Kidney (tissue), 14 donors: ENCODE measurements around the gene NPY2R. TPM values are rescaled to one million over a fixed set of nuclear protein-coding genes. Genes with fewer than 3 reads are reported as not detected.

Source experiments
- DNase-seq, 5 donors: peaks; one replicate each; pipeline ENCODE4 v3.0.0-alpha.2; 2013 to 2020
- FAIRE-seq: peaks from 2 replicates; lab custom pipeline; 2012; peaks lifted over from hg19 to GRCh38; lab: Jason Lieb, UNC
- H3K27ac ChIP-seq, 2 donors: one replicate each; pipeline ENCODE4 v1.7.0; 2013; ENCODE audit warnings: low read depth in 2 of 2, low read length in 2 of 2, inconsistent platforms in 1 of 2
- H3K27me3 ChIP-seq: one replicate; pipeline ENCODE4 v1.7.1; 2013; ENCODE audit warnings: low read length, inconsistent platforms; ENCODE audit not compliant: control insufficient read depth, insufficient read depth
- H3K36me3 ChIP-seq, 3 donors: one replicate each; pipeline versions ENCODE4 v1.7.0 to v1.7.1; 2013; ENCODE audit warnings: low read length in 3 of 3, control low read depth in 1 of 3, inconsistent platforms in 1 of 3; ENCODE audit not compliant: insufficient read depth in 3 of 3, control insufficient read depth in 2 of 3
- H3K4me1 ChIP-seq, 3 donors: one replicate each; pipeline versions ENCODE4 v1.7.0 to v1.7.1; 2013; ENCODE audit warnings: low read length in 3 of 3, inconsistent platforms in 1 of 3, low read depth in 1 of 3; ENCODE audit not compliant: control insufficient read depth in 2 of 3, insufficient read depth in 2 of 3
- H3K4me3 ChIP-seq, 3 donors: one replicate each; pipeline versions ENCODE4 v1.7.0 to v1.8.1; 2013; ENCODE audit warnings: low read length in 3 of 3, control low read depth in 1 of 3, inconsistent platforms in 1 of 3
- H3K9ac ChIP-seq, 3 donors: one replicate each; pipeline versions ENCODE4 v1.7.0 to v1.7.1; 2013; ENCODE audit warnings: low read length in 3 of 3, control low read depth in 1 of 3, inconsistent platforms in 1 of 3
- H3K9me3 ChIP-seq, 3 donors: one replicate each; pipeline versions ENCODE4 v1.7.0 to v1.7.1; 2013; ENCODE audit warnings: low read length in 3 of 3, control low read depth in 1 of 3, inconsistent platforms in 1 of 3; ENCODE audit not compliant: control insufficient read depth in 2 of 3, insufficient read depth in 1 of 3
- intact Hi-C: fragments of 100-400 bp; cut with DNase I; formaldehyde crosslinking; loops from one replicate; pipeline ENCODE4 v1.11.1; 2022
- polyA plus RNA-seq: library from polyadenylated mRNA; stranded (reverse); fragments of 350-450 nt; fragmentation: Illumina TruSeq; extraction: RNeasy Lipid Tissue Mini Kit (QIAGEN cat#74804); gene quantifications from one replicate; pipeline ENCODE4 v1.2.3, GENCODE V29; 2014; ENCODE audit warnings: low read depth, low replicate concordance; ENCODE audit not compliant: insufficient read depth
- total RNA-seq: library from RNA; stranded (reverse); fragmentation: NEBNext Ultra II Directional; extraction: Animal tissue kit (Norgen Biotek cat#: 25700); gene quantifications from one replicate; pipeline ENCODE4 v1.2.1, GENCODE V29; 2021
- TF ChIP-seq, protein P1 (sequence below): IDR thresholded peaks from 3 replicates; pipeline ENCODE4 v1.5.1; 2012; ENCODE audit warnings: mild to moderate bottlenecking, moderate library complexity, borderline replicate concordance; ENCODE audit not compliant: insufficient read depth; ENCODE audit errors: extremely low read depth
- donor health status: control.
- donor health status: control.
- donor health status: control.
- donor health status: control.
- donor health status: control.
- donor health status: DM: yes; HTN: yes; CAD: no.
- donor health status: Normal renal cell carcinoma (clear cell type).

The NPY2R gene
- total and polyA plus RNA-seq, 2 donors from 2014 or later = 0.54 TPM; not detected in 1

DNA sequence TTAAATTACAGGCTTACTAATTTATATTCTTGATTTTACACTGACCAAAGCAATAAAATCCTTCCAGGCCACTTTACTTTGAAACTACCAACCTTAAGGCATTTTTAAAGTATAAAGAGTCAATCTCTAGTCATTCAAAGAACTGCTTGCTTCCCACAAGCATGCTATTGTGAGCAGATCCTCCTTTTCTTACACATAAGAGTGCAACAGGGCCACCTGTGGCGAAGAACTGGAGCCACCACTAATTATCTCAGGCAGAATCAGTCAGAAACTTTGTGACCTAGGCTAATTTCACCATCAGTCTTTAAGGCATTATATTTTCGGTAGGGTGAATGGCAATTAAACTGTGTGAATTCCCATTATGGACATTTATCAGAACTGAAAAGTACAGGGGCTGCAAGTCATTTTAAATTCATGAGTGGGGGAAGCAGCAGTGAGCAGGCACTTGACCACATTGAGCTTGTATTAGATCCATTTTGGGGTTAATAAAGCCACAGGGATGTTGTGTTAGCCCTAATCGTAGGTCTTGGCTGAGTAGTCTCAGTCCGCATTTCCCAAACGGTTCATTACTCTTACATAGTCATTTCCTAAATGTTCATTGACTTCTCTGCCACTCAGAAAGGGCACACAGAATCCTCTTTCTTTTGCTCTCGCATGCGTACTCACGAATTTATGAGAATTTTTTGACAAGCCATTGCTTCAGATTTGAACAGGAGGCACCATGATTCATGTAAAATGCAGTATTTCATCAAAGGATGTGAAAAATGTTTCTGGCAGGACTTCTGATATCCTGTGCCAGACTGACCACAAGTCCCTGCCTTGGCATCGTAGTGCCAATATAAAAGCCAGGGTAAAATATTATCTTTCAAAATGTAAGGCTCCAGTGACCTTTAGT is 39.8 kb downstream of the NPY2R start:
- Histone ChIP-seq H3K27ac (no peak overlapping the region), H3K9ac (no peak overlapping the region), H3K27me3 (no peaks in the 10 kb centered on the region), H3K4me3 (no peak overlapping the region), H3K4me1 (no peaks in the 10 kb centered on the region), H3K9me3 (no peaks in the 10 kb centered on the region), H3K36me3 (no peaks in the 10 kb centered on the region)
- DNase-seq (no peak), FAIRE-seq (no peak)
- TF ChIP-seq, protein P1, sequence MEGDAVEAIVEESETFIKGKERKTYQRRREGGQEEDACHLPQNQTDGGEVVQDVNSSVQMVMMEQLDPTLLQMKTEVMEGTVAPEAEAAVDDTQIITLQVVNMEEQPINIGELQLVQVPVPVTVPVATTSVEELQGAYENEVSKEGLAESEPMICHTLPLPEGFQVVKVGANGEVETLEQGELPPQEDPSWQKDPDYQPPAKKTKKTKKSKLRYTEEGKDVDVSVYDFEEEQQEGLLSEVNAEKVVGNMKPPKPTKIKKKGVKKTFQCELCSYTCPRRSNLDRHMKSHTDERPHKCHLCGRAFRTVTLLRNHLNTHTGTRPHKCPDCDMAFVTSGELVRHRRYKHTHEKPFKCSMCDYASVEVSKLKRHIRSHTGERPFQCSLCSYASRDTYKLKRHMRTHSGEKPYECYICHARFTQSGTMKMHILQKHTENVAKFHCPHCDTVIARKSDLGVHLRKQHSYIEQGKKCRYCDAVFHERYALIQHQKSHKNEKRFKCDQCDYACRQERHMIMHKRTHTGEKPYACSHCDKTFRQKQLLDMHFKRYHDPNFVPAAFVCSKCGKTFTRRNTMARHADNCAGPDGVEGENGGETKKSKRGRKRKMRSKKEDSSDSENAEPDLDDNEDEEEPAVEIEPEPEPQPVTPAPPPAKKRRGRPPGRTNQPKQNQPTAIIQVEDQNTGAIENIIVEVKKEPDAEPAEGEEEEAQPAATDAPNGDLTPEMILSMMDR = no peak
- intact Hi-C loops = no loop called here

DNA sequence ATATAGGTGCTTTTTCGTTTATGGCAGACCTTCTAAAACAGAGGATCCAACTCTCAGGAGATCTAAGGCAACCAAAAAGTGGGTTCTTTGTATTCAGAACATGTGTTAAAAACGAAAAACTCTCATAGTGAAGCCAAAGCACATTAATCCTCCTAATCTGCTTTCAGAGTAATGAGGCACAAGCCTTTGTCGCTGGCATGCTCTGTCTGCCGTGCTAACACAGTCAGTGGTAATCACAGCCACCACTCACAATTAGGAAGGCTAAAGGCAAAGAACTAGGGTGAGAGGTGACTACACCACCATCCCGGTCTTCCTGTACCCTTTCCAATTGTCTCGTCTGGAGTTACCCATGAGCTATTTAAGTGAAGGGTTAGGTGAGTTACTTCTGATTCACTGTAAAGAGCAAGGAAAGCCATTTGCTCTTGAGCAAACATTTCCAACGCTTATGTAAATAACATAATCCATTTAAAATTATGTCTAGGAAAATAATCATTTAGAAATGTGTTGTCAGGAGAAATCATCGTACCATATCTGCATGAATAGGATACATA is 40.7 kb downstream of the NPY2R start:
- DNase-seq = no peak
- H3K4me1 ChIP-seq = no peaks in the 10 kb centered on the region
- H3K27me3 ChIP-seq = no peaks in the 10 kb centered on the region
- H3K9me3 ChIP-seq = no peaks in the 10 kb centered on the region
- H3K36me3 ChIP-seq = no peaks in the 10 kb centered on the region
- no peak overlapping the region for H3K9ac ChIP-seq
- FAIRE-seq = no peak
- H3K4me3 ChIP-seq = no peak overlapping the region
- H3K27ac ChIP-seq = no peak overlapping the region
- TF ChIP-seq, protein P1 = no peak
- intact Hi-C loops = no loop called here

DNA sequence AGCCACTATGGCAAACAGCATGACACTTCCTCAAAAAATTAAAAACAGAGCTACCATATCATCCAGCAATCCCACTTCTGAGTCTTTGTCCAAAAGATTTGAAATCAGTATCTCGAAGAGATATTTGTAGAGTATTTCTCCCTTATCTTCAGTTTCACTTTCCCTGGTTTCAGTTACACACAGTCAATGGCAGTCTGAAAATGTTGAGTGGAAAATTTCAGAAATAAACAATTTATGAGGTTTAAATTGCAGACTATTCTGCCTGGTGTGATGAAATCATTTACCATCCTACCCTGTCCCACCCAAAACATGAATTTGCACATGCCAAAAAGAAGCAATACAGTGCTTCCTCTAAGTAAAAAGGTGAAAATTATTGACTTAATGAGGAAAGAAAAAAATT is 43.9 kb downstream of the NPY2R start:
- no peaks in the 10 kb centered on the region for H3K9me3 ChIP-seq
- H3K27me3 ChIP-seq = no peaks in the 10 kb centered on the region
- intact Hi-C loops = no loop called here
- no peak overlapping the region for H3K9ac ChIP-seq
- TF ChIP-seq, protein P1 = no peak
- H3K4me3 ChIP-seq = no peak overlapping the region
- no peaks in the 10 kb centered on the region for H3K4me1 ChIP-seq
- FAIRE-seq = no peak
- H3K36me3 ChIP-seq = no peaks in the 10 kb centered on the region
- no peak overlapping the region for H3K27ac ChIP-seq
- no peak for DNase-seq
